RPMI8226 (cell line): ENCODE data around the gene CTNNBIP1.

Experiments
- DNase-seq: peaks from one replicate; pipeline ENCODE4 v3.0.0-alpha.2; 2015

The CTNNBIP1 gene

GRCh38 chr1:9852004-9852403 lies 58.1 kb downstream of the CTNNBIP1 start:
- DNase-seq, result no peak

GRCh38 chr1:9850442-9851162 lies 59.5 kb downstream of the CTNNBIP1 start:
- no peak for DNase-seq

DNA sequence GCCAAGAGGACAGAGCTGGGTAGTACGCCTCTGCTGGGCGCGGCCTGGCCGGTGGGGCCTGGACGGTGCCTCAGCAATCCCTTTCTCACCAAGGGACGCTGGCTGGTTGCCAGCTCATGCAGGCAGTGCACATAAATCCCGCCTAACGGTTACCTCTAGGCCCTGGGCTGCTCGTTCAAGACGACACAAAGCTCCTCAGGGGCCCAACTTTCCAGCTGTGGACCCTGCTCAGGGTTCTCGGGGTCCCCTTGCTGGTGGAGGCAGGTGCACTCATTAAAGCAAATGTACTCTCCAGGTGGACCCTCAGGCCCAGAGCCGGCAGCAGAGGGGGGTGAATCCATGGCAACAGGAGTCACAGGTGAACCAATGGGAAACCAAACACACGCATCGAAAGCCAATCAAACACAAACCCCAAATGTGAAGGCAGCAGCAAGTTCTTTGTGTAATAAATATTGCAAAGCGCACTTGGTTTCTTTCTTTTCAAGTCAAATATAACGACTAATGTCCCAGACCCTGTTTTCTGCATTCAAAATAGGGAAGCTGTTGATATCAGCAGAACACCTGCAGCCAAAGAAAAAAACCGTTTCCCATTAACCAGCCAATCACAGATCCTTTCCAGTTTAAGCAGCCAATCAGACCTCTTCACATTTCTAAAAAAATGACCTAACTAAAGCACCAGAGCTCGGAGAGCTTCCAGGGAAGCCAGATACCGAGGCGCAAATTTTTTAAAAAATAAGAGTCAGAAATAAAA lies 60.2 kb downstream of the CTNNBIP1 start:
- DNase-seq, result peak; percentile 62

DNA sequence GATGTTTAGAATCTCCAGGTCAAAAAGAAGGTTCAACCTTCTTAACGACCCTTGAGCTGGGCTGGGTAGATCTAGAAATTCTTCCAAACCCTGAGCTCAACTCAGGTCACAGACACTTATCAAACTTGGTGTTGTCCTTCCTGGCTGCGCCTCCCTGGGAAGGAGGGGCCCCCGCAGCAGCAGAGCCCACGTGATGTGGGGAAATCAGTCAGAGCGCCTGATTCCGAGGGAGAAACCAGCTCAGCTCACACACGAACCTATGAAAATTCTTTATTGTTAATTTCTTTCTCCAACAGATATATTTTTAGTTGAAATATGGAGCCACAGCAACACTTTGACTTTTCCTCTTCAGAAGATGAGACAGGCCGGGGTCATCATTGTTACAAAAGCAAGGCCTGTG lies 62.0 kb downstream of the CTNNBIP1 start:
- DNase-seq, result no peak

DNA sequence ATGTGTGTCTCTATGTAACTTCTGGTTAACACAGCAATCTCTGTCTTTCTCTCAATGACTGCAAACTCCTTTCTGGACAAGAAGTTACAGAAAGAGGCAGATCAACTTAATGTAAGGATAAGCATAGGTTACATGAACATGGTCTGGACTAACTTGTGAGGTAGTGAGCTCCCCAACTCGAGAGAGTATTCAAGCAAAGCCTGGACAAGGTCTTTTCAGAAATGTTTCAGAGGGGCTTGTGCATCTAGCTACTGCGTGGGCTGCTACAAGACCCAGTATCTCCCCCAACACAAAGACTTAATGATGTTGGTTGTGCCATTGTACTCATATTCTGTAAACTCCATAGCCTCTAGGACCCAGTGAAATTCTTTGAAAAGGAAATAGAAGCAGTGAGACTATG lies 62.8 kb downstream of the CTNNBIP1 start:
- no peak for DNase-seq

GRCh38 chr1:9846611-9847171 lies 63.4 kb downstream of the CTNNBIP1 start:
- DNase-seq, result no peak

- DNase-seq, result no peak
Measured at GRCh38 chr1:9845914-9846313, 64.2 kb downstream of the CTNNBIP1 start.

DNA sequence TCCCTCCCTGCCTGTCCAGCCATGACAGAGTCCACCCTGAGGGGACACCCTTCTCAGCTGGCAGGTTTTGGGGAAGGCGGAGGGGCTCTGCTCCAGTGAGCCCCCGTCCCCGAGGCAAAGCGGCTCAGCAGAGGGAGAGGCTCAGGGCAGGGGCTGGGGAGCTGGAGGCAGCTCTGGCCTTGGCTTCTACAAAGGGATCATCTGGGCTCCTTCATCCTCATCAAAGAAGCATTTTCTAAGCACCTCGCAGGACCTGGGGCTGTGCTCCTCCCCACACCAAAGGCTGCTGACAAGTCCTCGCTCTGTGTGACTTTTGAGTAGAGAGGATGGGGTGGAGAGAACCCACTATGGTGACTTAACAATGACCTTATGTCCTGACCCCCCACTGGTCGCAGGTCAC lies 65.3 kb downstream of the CTNNBIP1 start:
- DNase-seq, result no peak

DNA sequence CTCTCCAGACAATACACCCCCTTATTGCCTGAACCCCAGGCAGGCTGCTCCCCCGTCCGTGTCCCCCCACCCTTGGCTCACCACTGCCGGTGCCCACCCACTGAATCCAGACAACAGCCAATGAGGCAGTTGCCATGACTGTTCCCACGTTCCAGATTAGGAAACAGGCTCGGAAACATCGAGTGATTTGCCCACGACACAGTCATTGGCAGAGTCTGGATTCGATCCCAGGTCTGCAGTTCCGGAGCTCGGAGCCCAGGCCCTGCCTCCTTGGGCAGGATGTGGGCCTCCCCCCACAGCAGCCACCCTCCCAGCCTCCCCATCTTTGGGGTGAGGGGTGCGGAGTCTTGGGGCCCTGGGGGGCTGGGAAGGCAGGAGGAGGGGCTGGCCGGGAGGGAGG lies 66.0 kb downstream of the CTNNBIP1 start:
- no peak for DNase-seq

DNA sequence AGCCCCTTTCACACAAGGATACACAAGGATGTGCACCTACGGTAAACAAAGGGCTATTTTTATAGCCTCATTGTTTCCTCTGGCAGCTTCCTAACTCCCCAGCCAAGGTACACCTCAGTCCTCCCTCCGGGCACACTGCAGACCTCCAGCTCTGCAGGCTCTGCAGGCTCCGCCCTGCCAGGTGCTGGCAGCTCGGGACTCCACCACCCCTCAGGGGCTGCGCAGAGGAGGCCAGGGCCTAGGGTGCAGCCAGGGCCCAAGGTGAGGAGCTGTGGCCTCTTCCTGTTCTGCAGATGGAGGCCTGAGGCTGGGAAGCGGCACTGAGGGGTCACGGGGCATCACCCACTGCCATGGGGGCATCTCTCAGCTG lies 66.5 kb downstream of the CTNNBIP1 start:
- peak; percentile 72 for DNase-seq

- peak; percentile 28 for DNase-seq
Measured at GRCh38 chr1:9842781-9843575, 67.1 kb downstream of the CTNNBIP1 start.

DNA sequence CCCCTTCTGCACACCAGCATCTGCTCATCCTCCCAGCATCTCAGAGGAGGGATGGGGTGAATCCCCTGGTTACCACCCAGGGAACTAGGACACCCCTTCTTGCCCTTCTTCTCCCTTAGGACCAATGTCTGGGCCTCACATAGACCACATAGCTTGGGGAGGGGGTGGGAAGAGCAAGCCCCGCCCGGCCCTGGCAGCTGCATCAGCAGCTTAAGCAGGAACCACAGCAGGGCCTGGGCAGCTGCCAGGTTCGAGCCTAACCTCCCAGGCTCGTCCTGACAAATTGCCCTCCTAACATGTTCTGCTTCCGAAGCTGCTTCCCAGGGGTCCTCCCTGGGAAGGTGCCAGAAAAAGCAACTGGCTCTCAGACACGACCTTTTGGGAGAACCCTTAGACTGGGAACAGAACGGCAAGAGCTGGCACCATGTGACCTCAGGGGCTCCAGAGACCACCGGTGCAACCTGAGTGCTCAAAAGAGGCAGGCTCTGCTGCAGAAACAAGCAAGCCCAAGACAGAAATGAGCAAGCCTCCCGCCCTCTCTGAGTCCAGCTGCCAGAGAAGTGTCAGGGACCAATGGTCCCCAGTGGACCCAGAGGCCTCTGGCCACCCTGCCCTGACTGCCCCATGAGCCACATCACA lies 67.9 kb downstream of the CTNNBIP1 start:
- DNase-seq, result peak; percentile 63

GRCh38 chr1:9841460-9841859 lies 68.6 kb downstream of the CTNNBIP1 start:
- no peak for DNase-seq

- no peak for DNase-seq
Measured at GRCh38 chr1:9840176-9840575, 69.9 kb downstream of the CTNNBIP1 start.

- no peak for DNase-seq
Measured at GRCh38 chr1:9838946-9839345, 71.1 kb downstream of the CTNNBIP1 start.

DNA sequence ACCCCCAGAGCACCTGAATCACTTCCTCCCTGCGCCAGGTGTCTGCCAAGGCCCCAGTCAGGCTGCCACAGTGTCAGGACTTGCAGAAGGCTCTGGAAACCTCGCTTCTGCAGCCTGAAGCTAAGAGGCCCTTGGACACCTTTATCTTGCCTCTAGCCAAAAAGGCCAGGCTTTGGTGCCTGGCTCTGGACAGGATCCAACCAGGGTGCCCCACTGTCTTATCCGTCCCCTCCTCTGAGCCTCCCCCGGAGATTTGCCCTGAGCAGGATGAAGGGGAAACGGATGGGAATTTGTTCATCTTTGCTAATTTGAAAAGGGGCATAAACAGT lies 73.5 kb downstream of the CTNNBIP1 start:
- DNase-seq, result peak; percentile 86

DNA sequence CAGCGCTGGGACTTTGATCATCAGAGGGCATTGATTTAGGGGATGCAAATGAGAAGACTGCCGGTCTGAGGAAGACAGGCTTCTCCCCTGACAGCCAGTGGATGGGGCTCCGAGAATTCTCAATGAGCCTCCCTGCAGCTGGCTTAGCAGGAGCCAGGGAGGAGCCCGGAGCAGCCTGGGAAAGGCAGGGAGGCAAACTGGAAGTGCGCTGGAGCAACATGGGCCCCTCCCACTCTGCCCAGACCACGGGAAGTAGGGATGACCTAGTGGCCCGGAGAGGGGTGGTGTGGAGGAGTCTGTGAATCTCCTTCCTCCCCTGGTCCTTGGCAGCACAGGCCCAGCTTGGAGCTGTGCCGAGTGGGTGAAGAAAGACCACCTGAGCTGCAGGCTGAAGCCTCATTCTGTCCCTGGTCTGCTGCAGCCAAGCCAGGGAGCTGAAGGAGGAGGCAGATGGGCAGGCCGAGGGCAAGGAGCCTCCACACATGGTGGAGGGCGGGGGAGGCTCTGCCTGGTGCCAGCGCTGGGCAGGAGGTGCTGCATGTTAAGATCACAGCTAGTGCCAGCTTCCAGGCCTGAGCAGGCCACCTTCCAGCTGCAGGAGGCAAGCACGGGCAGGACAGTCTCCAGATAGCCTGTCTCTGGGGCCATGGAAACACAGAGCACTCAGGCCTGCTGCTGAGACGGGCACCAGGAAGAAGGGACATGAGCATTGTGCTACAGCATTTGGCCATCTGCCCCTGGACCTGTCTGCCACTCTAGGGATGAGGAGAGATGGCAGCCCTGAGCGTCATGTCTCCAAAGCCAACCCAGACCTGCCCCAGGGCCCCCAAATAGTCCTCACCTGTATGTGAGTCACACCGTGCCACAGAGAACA lies 74.1 kb downstream of the CTNNBIP1 start:
- DNase-seq, result peak; percentile 70

DNA sequence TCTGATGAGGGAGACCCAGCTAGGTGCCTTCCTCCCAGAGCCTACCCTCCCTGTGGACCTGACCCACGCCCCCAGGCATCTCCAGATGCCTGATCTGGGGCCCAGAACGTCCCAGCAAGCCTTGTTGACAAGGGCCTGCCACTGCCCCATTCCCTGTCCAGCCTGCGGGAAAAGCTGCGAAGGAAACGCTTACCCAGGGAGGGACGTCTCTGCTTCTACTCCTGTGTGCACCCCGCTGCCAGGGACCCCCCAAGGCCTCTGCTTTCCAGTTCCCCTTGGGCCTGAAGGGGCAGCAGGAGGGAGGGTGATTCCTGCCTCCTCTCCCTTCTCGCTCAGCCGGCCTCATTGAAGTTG lies 74.7 kb downstream of the CTNNBIP1 start:
- DNase-seq, result no peak

- no peak for DNase-seq
Measured at GRCh38 chr1:9833632-9834031, 76.4 kb downstream of the CTNNBIP1 start.

DNA sequence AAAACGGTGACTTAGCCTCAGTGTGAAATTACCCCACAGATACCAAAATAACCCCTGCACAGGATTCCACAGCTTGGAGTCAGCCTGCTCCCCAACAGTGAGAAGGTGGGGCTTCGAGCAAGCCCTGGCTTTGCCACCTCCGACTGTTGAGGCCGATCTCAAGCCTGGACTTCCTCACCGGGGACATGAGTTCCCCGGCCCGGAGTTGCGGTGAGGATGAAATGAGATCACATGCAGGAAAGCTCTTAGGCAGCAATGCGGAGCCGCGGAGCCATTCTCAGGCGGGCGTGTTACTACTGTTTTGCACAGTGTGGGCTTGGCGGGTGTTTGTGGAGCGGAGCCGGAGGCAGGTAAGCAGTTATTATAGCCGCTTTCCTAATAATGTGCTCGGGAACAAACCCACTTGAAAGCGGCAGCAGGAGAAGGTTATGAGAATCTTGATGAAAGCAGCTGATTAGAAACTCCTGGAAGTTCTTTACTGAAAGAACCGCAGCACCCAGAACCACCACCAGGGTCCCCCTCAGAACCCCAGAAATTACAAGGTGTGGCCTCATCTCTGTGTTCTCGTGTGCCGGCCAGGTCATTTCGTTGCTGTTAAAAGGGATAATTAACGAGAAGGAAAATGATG lies 82.4 kb downstream of the CTNNBIP1 start:
- DNase-seq, result no peak

GRCh38 chr1:9826616-9827015 lies 83.5 kb downstream of the CTNNBIP1 start:
- no peak for DNase-seq

- no peak for DNase-seq
Measured at GRCh38 chr1:9826087-9826486, 84.0 kb downstream of the CTNNBIP1 start.
